Erythroblast (primary cell): ENCODE measurements around the gene C11orf71.
A peak's percentile ranks its signal among the peaks of the same experiment; 100 is the strongest.

Experiments
- DNase-seq, 2 experiments: peaks; one replicate each; lab custom pipeline; 2025; lab: John Stamatoyannopoulos, UW
- GATA1 ChIP-seq: IDR thresholded peaks from 2 replicates; pipeline ENCODE4 v1.6.1; 2011; ENCODE audit warnings: low read depth, mild to moderate bottlenecking, control low read depth, low read length, moderate library complexity
- POLR2A ChIP-seq: IDR thresholded peaks from 2 replicates; pipeline ENCODE4 v1.6.1; 2011; ENCODE audit warnings: mild to moderate bottlenecking, low read length

C11orf71 gene, protein sequence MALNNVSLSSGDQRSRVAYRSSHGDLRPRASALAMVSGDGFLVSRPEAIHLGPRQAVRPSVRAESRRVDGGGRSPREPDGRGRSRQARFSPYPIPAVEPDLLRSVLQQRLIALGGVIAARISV

DNA sequence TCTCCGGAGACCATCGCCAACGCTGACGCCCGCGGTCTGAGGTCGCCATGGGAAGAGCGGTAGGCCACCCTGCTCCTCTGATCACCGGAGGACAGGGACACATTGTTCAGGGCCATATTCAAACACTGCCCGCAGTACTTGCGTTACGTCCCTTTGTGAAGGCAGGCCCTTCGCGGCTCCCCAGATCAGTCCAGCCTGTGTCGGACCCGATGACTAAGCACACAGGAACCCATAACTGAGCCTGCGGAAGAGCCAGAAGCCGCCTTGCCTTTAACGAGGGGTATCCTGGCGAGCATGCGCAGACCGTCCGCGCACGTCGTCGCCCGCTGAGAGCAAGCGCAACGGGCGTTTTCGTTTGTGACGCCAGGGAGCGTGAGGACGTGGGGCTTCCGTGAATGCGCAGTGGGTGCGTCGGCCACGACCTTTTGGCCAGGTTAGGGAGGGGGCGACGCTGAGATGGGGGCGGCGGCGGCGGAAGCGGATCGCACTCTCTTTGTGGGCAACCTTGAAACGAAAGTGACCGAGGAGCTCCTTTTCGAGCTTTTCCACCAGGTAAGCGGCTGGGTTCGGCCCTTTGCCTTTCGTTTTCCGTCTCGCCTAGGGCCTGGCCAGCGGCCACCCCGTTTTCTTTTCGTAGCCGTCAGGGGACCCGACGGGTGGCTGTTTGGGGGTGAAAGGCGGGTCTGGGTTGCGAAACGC, at the start of gene C11orf71, which contains the start of gene RBM7:
TSS of gene C11orf71 (minus strand) at position 296 of the 699 bp plus-strand sequence. CDS start at position 116, 180 bp downstream.
TSS of gene RBM7 (plus strand) at position 451 of the 699 bp plus-strand sequence. CDS start at position 457, 6 bp downstream.
- TF ChIP-seq POLR2A (peak; percentile 99), GATA1 (no peak)
- DNase-seq = peak; percentile 98 to 99

DNA sequence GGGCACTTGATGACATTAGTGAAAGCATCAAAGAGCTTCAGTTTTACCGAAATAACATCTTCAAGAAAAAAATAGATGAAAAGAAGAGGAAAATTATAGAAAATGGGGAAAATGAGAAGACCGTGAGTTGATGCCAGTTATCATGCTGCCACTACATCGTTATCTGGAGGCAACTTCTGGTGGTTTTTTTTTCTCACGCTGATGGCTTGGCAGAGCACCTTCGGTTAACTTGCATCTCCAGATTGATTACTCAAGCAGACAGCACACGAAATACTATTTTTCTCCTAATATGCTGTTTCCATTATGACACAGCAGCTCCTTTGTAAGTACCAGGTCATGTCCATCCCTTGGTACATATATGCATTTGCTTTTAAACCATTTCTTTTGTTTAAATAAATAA, 49.5 kb upstream of the C11orf71 start:
- DNase-seq = peak; percentile 92 to 95
- TF ChIP-seq GATA1 = peak; percentile 61
- TF ChIP-seq POLR2A = peak; percentile 25

DNA sequence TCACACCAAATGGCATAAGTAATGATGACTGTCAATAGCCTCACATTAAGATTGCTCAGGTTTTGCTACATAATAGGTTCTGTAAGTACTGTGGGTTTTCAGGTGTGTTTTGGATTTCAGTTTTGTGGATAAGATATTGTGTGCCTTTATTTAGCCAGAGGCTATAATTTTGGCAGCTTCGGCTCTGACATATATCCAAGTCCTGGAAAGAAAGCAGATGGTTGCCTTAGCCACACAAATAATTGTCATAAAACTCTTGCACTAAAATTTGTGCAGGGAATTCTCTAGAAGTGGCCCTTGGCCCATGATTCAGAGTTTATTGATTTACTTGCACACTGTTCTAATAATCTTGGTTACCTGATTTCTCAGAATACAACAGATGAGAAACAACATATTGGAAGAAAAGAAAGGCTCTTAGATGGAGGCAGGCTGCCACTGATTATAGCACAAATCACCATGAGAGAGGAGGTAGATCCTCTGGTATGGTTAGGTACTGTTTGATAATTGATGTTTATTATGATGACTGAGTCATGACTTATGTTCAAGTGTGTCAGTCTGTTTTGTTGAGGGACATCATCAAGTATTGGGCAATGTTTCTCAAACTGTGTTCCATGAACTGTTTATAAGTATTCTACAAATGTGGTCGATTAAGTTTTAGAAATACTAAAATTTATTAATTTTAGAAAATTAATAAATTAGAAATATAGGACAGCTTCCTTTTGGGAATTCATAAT, 48.6 kb upstream of the C11orf71 start:
- DNase-seq = peak; percentile 49 to 65
- TF ChIP-seq POLR2A = no peak

DNA sequence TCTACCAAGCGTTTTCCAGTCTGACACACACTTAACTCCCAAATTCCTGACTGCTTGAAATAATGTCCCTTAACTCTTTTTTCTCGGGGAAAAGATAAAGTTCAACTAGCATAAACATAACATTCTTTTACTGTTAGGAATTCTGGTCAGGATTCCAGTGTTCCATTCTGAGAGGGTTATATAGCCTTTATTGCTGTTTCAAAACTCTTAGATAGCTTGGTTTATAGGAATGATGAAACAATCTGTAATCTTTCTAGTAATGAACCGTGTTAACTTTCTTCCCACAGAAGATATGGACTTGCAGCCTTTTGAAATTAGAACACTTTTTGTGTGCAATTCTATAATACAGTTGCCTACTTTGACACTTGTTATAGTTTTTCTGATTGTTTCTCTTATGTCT, 47.6 kb upstream of the C11orf71 start:
- peak; percentile 48 to 77 for DNase-seq
- TF ChIP-seq POLR2A = no peak
- no peak for TF ChIP-seq GATA1

DNA sequence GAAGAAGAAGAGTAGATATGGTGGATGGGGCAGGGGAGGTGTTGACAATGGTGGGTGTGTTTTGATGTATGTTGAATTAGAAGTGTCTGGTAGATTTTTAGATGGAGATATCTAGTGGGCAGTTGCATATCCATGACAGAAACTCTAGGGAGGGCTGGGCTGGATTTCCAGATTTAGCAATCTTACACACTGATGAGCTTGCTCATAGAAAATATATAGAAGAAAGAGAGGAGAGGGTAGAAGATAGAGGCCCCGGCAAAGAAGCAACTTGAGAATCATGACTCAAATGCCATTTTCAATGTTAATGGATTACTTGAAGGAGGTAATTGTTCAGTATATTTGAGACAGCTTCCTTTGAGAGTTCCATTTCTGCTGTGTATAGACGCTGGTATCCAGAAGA, 47.1 kb upstream of the C11orf71 start:
- TF ChIP-seq GATA1 (no peak), POLR2A (no peak)

DNA sequence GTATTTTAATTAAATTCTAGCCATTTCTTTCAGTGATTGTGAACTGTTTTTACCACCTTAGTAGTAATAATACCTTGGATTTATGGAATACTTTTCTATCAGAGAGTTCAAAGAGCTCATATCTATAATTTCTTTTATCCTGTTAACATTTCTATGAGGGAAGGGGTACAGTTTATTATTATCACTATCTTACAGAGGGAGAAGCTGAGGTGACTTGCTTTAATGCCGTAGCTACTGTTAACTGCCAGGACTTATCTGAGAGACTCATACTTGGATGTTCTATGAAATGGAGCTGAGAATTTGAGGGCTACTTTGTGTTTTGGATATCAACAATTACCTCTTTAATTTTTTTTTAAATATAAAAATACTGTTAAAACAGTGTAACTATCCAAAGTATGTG, 42.2 kb upstream of the C11orf71 start:
- TF ChIP-seq POLR2A = peak; percentile 33
- TF ChIP-seq GATA1 = no peak
- DNase-seq = peak; percentile 77 to 85

More for the DNA sequence above, 47.1 kb upstream of the C11orf71 start:
- DNase-seq = no peak

DNA sequence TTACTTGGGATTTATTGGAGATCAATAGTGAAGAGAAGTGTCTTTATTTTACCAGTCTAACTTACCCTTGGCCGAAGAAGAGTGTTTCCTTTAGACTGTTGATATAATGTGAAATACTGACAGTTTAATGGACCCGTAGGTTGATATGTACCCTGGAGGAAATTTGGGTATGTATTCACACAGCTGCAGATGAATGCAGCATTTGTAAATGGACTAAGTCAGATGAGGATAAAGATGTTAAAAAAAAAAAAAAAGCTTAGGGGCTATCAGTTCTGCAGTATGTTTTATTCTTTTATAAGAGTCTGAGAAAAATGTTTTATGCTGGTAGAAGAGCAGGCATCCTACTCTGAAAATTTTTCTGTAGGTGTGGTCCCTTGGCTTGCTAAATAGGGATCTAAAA, 41.6 kb upstream of the C11orf71 start:
- DNase-seq = peak in 1 of 2 experiments; percentile 59
- TF ChIP-seq POLR2A = no peak
- TF ChIP-seq GATA1 = no peak

DNA sequence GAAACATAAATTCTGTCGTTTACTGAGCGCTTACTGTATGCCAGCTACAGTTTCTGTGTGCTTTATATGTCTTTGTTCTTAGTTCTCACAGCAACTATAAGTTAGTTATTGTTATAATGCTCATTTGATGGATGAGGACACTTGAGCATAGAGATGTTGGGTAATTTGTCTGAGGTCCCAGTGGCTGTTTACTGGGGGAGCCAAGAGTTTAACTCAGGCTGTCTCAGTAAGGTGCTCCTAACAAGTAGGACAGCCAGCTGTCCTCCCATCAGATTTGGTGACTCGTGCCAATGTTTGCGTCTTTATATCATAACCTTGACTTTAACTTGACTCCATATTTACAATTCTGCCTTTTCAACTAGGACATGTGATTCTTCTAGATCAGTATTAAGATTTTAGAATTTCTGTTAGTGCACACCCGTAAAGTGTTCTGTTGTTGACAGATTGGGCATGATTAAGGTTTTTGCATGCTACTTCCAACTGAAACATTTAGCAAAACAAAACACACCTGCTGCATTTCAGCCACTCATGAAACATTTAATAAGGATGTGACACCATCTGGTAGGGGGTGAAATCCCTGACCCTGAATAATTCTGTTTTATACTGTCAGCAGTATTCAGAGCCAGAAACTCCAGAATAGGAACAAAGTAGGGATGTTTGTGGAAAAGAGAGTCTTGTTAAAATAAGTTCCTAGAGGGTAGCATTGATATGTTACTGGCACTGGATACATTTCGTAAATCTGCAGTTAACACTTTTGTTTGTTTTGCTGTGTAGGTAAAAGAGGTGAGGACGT, 40.9 kb upstream of the C11orf71 start:
- TF ChIP-seq POLR2A = no peak
- TF ChIP-seq GATA1 = no peak

DNA sequence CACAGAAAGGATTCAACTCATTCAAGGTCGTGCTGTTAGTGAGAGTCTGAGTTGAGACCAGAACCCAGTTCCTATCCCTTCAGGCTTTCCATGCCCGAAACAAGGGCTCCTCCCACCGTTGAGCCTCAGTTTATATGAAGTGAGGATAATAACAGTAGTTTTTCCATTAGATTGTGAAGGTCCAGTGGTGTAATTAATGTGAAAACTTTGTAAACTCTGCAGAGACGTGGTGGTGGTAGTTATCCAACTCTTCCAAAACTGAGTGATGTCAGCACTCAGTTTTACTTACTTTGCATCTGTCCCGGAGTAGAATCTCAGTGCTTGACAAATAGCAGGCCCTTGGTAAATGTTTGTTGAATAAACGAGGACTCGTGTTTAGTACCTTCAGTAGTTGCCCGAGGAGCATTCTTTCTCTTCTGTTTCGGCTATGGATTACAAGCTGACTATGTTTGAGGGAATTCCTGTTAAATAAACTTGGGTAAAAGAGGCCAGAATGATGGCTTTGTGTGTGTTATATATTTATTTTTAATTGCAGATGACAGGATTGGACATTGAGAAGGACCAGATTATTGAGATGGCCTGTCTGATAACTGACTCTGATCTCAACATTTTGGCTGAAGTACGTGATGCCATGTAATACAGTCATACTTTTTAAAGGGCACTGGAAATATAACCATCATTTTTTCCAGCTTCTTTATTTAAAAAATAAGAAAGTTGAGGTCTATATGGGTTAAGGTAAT, 40.0 kb upstream of the C11orf71 start:
- DNase-seq = peak; percentile 40 to 70
- TF ChIP-seq POLR2A = no peak
- TF ChIP-seq GATA1 = no peak

More for the DNA sequence above, 40.9 kb upstream of the C11orf71 start:
- peak; percentile 65 to 80 for DNase-seq

DNA sequence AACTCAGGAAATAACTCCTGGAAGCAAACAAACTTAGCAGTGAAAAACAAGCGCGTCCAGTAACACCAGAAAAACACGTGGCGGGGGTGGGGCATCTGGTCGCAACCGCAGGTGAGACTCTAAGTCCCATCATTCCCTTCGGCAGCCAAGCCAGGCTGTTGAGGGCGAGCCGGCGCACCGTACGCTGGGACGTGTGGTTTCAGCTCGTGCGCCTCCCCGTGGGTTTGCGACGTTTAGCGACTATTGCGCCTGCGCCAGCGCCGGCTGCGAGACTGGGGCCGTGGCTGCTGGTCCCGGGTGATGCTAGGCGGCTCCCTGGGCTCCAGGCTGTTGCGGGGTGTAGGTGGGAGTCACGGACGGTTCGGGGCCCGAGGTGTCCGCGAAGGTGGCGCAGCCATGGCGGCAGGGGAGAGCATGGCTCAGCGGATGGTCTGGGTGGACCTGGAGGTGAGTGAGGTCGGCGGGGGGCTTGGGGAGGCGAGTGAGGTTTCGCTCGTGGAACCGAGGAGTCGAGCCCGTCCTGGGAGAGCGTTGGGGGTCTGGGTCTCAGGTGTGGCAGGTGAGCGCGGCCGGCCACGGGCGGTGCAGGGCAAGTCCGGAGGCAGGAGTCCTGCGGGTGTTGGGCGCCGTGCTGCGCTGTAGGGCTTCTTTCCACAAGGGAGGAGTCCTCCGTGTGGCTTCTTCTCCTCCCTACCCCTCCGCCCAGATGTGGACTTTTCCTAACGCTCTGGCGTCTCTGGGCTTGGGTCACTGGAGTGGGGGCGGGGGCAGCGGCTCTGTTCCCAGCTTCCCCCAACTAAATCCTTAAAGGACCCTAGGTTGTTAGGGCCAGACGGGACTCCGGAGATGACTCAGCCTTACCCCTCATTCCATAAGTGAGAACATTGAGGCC, 39.2 kb upstream of the C11orf71 start, which contains the start of gene REXO2:
TSS of gene REXO2 (plus strand) at position 239 of the 892 bp plus-strand sequence. CDS start at position 301, 62 bp downstream.
- TF ChIP-seq POLR2A (peak; percentile 95), GATA1 (no peak)
- DNase-seq = peak; percentile 96 to 97

DNA sequence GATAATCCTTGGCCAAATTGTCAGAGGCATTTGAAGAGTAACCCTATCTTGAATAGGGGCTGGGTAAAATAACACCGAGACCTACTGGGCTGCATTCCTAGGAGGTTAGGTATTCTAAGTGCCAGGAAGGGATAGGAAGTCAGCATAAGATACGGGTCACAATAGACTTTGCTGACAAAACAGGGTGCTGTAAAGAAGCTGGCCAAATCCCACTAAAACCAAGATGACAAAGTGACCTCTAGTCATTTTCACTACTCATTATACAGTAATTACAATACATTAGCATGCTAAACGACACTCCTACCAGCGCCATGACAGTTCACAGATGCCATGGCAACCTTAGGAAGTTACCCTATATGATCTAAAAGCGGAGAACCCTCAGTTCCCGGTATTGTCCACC, 38.0 kb upstream of the C11orf71 start:
- no peak for TF ChIP-seq GATA1
- TF ChIP-seq POLR2A = no peak
- no peak for DNase-seq

DNA sequence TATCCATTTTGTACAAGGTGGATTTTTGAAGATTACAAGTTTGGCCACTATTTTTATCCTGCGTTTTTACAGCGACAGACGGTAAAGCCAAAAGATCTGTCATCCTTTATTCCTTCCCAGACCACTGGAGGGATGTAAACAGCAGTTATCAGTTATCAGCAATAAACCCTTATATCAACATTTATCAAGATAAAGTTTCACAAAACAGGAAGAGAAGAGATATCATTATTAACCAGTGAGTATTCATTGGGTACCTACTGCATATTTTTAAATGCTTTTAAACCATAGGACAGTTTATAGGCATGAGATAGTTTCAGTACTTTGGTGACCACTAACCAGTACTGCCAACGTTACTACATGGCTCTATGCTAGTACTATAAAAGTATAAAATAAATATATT, 33.1 kb upstream of the C11orf71 start:
- TF ChIP-seq GATA1 (no peak), POLR2A (no peak)
- no peak for DNase-seq

DNA sequence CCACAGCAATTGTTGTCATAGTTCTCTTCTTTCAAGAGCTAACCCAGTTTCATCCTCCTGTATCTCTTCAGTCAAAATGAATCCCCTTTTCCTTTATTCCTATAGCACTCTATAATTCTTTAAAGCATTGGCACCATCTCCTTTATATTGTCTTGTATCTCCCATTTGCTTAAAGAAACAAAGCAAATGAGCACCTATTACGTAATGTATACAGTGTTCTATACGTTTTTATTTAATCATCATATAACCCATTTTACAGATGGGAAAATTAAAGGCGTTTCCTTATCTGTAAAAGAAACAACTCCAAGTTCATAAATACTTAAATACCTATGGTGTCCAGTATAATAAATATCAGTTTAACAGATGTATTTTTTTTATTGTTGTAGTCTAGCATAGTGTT, 32.6 kb upstream of the C11orf71 start:
- no peak for DNase-seq
- TF ChIP-seq POLR2A = no peak
- TF ChIP-seq GATA1 = no peak
